DND-41 (cell line): ENCODE results near the gene DCBLD1.

Experiments used
- ATAC-seq: fragments of 200-7000 bp; cut with Tn5 transposase; 3 replicates; pipeline ENCODE4 v1.9.1; 2021; ENCODE audit warnings: low read depth; ENCODE audit not compliant: insufficient read depth
- DNase-seq: peaks from one replicate; pipeline ENCODE4 v3.0.0-alpha.2; 2020
- H2AFZ ChIP-seq: 2 replicates; pipeline ENCODE4 v1.6.0; 2012; ENCODE audit warnings: low read depth, low read length
- H3K27ac ChIP-seq: 2 replicates; pipeline ENCODE4 v1.5.1; 2012; ENCODE audit warnings: low read length, inconsistent platforms
- H3K27me3 ChIP-seq: fragments of 200-600 bp; sonication (generic); 2 replicates; pipeline ENCODE4 v1.6.0; 2012; ENCODE audit warnings: low read length, mild to moderate bottlenecking, inconsistent platforms; ENCODE audit not compliant: insufficient read depth, poor library complexity
- H3K36me3 ChIP-seq: 2 replicates; pipeline ENCODE4 v1.5.1; 2012; ENCODE audit warnings: low read length, inconsistent platforms; ENCODE audit not compliant: insufficient read depth
- H3K4me1 ChIP-seq: 2 replicates; pipeline ENCODE4 v1.5.1; 2012; ENCODE audit warnings: mild to moderate bottlenecking, low read length; ENCODE audit not compliant: insufficient read depth
- H3K4me2 ChIP-seq: 2 replicates; pipeline ENCODE4 v1.6.0; 2012; ENCODE audit warnings: mild to moderate bottlenecking, moderate library complexity, low read length, inconsistent platforms; ENCODE audit not compliant: insufficient read depth
- H3K4me3 ChIP-seq, 2 experiments: fragments of 200-600 bp in 1 of 2; shearing (Covaris generic) in 1 of 2; 2 replicates each; pipeline ENCODE4 v1.5.1; 2012 to 2016; ENCODE audit warnings: inconsistent platforms in 2 of 2, low read length in 2 of 2, mild to moderate bottlenecking in 2 of 2, low read depth in 1 of 2, moderate library complexity in 1 of 2
- H3K79me2 ChIP-seq: 2 replicates; pipeline ENCODE4 v1.6.0; 2012; ENCODE audit warnings: low read length, inconsistent platforms; ENCODE audit not compliant: insufficient read depth
- H3K9ac ChIP-seq: 2 replicates; pipeline ENCODE4 v1.6.0; 2012; ENCODE audit warnings: low read depth, mild to moderate bottlenecking, inconsistent platforms, low read length, moderate library complexity
- H3K9me3 ChIP-seq: 2 replicates; pipeline ENCODE4 v1.5.1; 2012; ENCODE audit warnings: low read length, moderate library complexity, mild to moderate bottlenecking, inconsistent platforms; ENCODE audit not compliant: insufficient read depth, severe bottlenecking
- H4K20me1 ChIP-seq: 2 replicates; pipeline ENCODE4 v1.6.0; 2012; ENCODE audit warnings: low read length; ENCODE audit not compliant: insufficient read depth
- EZH2 ChIP-seq: IDR thresholded peaks from 3 replicates; pipeline ENCODE4 v1.6.1; 2012; ENCODE audit warnings: borderline replicate concordance, low read depth, mild to moderate bottlenecking, moderate library complexity, low read length, inconsistent platforms; ENCODE audit not compliant: severe bottlenecking
- TF ChIP-seq, protein P1 (sequence below): IDR thresholded peaks from 2 replicates; pipeline ENCODE4 v1.5.1; 2012; ENCODE audit warnings: borderline replicate concordance, low read length, moderate library complexity, mild to moderate bottlenecking; ENCODE audit not compliant: poor library complexity, severe bottlenecking; ENCODE audit errors: extremely low read depth

Gene DCBLD1

DNA sequence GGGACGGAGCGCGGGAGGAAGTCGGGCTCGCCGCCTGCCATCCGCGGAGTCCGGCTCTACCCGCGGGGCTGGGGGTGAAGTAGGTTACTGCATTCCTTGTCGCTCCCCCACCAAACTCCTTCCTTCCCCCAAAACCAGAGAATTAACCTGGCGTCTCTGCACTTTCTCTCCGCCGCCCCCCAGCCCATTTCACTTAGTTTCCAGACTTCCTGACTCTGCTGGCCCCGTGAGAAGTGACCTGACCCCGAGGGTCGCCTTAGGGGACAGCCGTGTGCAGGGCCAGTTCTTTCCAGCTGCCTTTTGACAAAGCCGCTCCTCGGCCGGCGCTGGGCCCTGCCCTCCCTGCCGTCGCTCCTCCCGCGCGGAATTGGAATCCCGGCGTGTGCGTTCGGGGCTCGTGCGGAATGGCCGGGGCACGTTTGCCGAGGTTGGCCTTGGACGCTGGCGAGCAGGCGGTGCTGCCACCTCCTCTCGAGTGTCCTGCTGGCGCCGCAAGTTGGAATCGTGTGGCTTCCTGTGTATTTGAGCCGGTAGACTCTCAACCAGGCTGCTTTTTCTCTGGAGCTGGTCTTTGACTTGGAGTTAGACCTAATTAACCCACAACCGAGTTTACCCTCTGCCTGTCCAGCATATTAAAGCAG is 650 bp downstream of the DCBLD1 start:
- Histone ChIP-seq H2AFZ (no peak overlapping the region), H3K9me3 (no peaks in the 10 kb centered on the region), H3K9ac (no peak overlapping the region), H3K36me3 (no peaks in the 10 kb centered on the region), H3K79me2 (no peaks in the 10 kb centered on the region), H3K27ac (no peak overlapping the region), H3K4me3 (no peak overlapping the region), H3K4me2 (no peak overlapping the region), H4K20me1 (no peaks in the 10 kb centered on the region), H3K4me1 (no peaks in the 10 kb centered on the region), H3K27me3 (peaks cover 18% of the 10 kb centered on the region)
- no peak for TF ChIP-seq EZH2
- TF ChIP-seq, protein P1, sequence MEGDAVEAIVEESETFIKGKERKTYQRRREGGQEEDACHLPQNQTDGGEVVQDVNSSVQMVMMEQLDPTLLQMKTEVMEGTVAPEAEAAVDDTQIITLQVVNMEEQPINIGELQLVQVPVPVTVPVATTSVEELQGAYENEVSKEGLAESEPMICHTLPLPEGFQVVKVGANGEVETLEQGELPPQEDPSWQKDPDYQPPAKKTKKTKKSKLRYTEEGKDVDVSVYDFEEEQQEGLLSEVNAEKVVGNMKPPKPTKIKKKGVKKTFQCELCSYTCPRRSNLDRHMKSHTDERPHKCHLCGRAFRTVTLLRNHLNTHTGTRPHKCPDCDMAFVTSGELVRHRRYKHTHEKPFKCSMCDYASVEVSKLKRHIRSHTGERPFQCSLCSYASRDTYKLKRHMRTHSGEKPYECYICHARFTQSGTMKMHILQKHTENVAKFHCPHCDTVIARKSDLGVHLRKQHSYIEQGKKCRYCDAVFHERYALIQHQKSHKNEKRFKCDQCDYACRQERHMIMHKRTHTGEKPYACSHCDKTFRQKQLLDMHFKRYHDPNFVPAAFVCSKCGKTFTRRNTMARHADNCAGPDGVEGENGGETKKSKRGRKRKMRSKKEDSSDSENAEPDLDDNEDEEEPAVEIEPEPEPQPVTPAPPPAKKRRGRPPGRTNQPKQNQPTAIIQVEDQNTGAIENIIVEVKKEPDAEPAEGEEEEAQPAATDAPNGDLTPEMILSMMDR = no peak
- ATAC-seq (no peak), DNase-seq (no peak)

DNA sequence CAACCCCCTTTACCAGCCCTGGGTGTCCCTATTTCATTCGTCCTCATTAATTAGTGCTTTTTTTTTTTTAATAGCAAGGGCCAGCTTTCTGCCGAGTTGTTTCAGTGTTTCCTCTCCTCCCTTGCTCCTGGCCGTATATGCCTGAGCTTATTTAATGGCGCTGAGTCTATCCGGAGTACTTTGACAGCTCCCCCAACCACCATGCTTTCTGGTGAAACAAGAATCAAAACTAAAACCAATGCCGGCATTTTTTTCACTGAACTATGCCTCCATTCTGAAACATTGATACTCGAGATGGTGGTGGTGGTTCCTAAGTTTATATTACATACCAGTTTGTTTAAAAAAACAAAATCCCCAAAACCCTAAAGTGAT is 1.2 kb downstream of the DCBLD1 start:
- TF ChIP-seq, protein P1 = no peak
- no peak for TF ChIP-seq EZH2
- Histone ChIP-seq H3K4me1 (no peaks in the 10 kb centered on the region), H3K9me3 (no peaks in the 10 kb centered on the region), H2AFZ (no peak overlapping the region), H3K36me3 (no peaks in the 10 kb centered on the region), H3K4me2 (no peak overlapping the region), H3K4me3 (no peak overlapping the region), H3K27ac (no peak overlapping the region), H4K20me1 (no peaks in the 10 kb centered on the region), H3K9ac (no peak overlapping the region), H3K79me2 (no peaks in the 10 kb centered on the region), H3K27me3 (peaks cover 18% of the 10 kb centered on the region)
- ATAC-seq (no peak), DNase-seq (no peak)

GRCh38 chr6:117484052-117484646 is 1.7 kb downstream of the DCBLD1 start:
- peaks cover 18% of the 10 kb centered on the region for H3K27me3 ChIP-seq
- no peak overlapping the region for H3K4me3 ChIP-seq
- no peaks in the 10 kb centered on the region for H4K20me1 ChIP-seq
- H3K4me2 ChIP-seq = no peak overlapping the region
- no peak for DNase-seq
- H3K36me3 ChIP-seq = no peaks in the 10 kb centered on the region
- H3K9me3 ChIP-seq = no peaks in the 10 kb centered on the region
- no peak for ATAC-seq
- H2AFZ ChIP-seq = no peak overlapping the region
- no peaks in the 10 kb centered on the region for H3K4me1 ChIP-seq
- TF ChIP-seq, protein P1 = no peak
- no peak for TF ChIP-seq EZH2
- H3K79me2 ChIP-seq = no peaks in the 10 kb centered on the region
- H3K27ac ChIP-seq = no peak overlapping the region
- no peak overlapping the region for H3K9ac ChIP-seq

- ATAC-seq = no peak
- no peak overlapping the region for H3K4me2 ChIP-seq
- TF ChIP-seq, protein P1 = no peak
- no peak for TF ChIP-seq EZH2
- H2AFZ ChIP-seq = no peak overlapping the region
- no peaks in the 10 kb centered on the region for H3K79me2 ChIP-seq
- no peak overlapping the region for H3K27ac ChIP-seq
- no peaks in the 10 kb centered on the region for H3K36me3 ChIP-seq
- H3K4me1 ChIP-seq = no peaks in the 10 kb centered on the region
- no peak overlapping the region for H3K9ac ChIP-seq
- no peaks in the 10 kb centered on the region for H3K9me3 ChIP-seq
- H3K4me3 ChIP-seq = no peak overlapping the region
- H4K20me1 ChIP-seq = no peaks in the 10 kb centered on the region
- no peak for DNase-seq
- peaks cover 18% of the 10 kb centered on the region for H3K27me3 ChIP-seq
Observed at GRCh38 chr6:117485433-117485832, 3.0 kb downstream of the DCBLD1 start.
